CD14-positive monocyte (primary cell): ENCODE data around the gene NKAPL. TPM values are rescaled to one million over a fixed set of nuclear protein-coding genes. Genes with fewer than 3 reads are reported as not detected.

ENCODE experiments used
- DNase-seq, 3 donors: peaks; one replicate each; pipeline ENCODE4 v3.0.0-alpha.2; 2011 to 2022
- H2AFZ ChIP-seq: 2 replicates; pipeline ENCODE4 v1.6.0; 2012; ENCODE audit warnings: mild to moderate bottlenecking, low read depth, low read length, inconsistent platforms; ENCODE audit not compliant: insufficient read depth, poor library complexity, severe bottlenecking
- H3K27ac ChIP-seq, 2 donors: 1 replicate in 1 of 2; 2 replicates in 1 of 2; pipeline ENCODE4 v1.5.1; 2012 to 2013; ENCODE audit warnings: low read length in 2 of 2, control low read depth in 1 of 2, inconsistent platforms in 1 of 2, low read depth in 1 of 2, mild to moderate bottlenecking in 1 of 2
- H3K27me3 ChIP-seq, 2 donors: one replicate each; pipeline versions ENCODE4 v1.6.0 to v1.6.1; 2011 to 2013; ENCODE audit warnings: low read length in 2 of 2; ENCODE audit not compliant: control insufficient read depth in 2 of 2, insufficient read depth in 2 of 2
- H3K36me3 ChIP-seq, 2 donors: replicated peaks in 1 of 2; 1 replicate in 1 of 2; 2 replicates in 1 of 2; pipeline versions ENCODE4 v1.5.1 to v1.6.1; 2012 to 2013; ENCODE audit warnings: low read length in 2 of 2, control low read depth in 1 of 2, inconsistent platforms in 1 of 2, mild to moderate bottlenecking in 1 of 2; ENCODE audit not compliant: insufficient read depth in 2 of 2, control insufficient read depth in 1 of 2
- H3K4me1 ChIP-seq, 2 donors: 1 replicate in 1 of 2; 2 replicates in 1 of 2; pipeline versions ENCODE4 v1.5.1 to v1.6.1; 2012 to 2013; ENCODE audit warnings: low read length in 2 of 2, control low read depth in 1 of 2, inconsistent platforms in 1 of 2, mild to moderate bottlenecking in 1 of 2, moderate library complexity in 1 of 2; ENCODE audit not compliant: insufficient read depth in 2 of 2, control insufficient read depth in 1 of 2
- H3K4me2 ChIP-seq: replicated peaks from 2 replicates; pipeline ENCODE3; 2012; ENCODE audit warnings: low read length, moderate library complexity, mild to moderate bottlenecking; ENCODE audit not compliant: poor library complexity, severe bottlenecking; ENCODE audit errors: extremely low read depth
- H3K4me3 ChIP-seq, 3 experiments: fragments of 200-600 bp in 1 of 3; sonication (generic) in 1 of 3; replicated peaks in 1 of 3; 1 replicate in 2 of 3; 2 replicates in 1 of 3; pipeline ENCODE4 v1.5.1; 2011 to 2013; ENCODE audit warnings: low read length in 3 of 3, mild to moderate bottlenecking in 3 of 3, control low read depth in 2 of 3, low read depth in 2 of 3, inconsistent platforms in 1 of 3, moderate library complexity in 1 of 3
- H3K79me2 ChIP-seq: 2 replicates; pipeline ENCODE4 v1.6.0; 2012; ENCODE audit warnings: mild to moderate bottlenecking, control low read depth, inconsistent platforms, low read length, moderate library complexity; ENCODE audit not compliant: insufficient read depth
- H3K9ac ChIP-seq: 2 replicates; pipeline ENCODE4 v1.6.0; 2017; ENCODE audit warnings: low read length, mild to moderate bottlenecking; ENCODE audit not compliant: insufficient read depth, poor library complexity, severe bottlenecking
- H3K9me3 ChIP-seq, 2 donors: replicated peaks in 1 of 2; 1 replicate in 1 of 2; 2 replicates in 1 of 2; pipeline versions ENCODE4 v1.5.1 to v1.6.1; 2012 to 2013; ENCODE audit warnings: low read length in 2 of 2, control low read depth in 1 of 2; ENCODE audit not compliant: control insufficient read depth in 1 of 2, insufficient read depth in 1 of 2
- H4K20me1 ChIP-seq: 2 replicates; pipeline ENCODE4 v1.6.0; 2012; ENCODE audit warnings: mild to moderate bottlenecking, low read length, control low read depth, moderate library complexity; ENCODE audit not compliant: insufficient read depth
- H3K27ac Mint-ChIP-seq, 7 donors: one replicate each; pipeline ENCODE4 v1.8.0; 2020; ENCODE audit warnings: mild to moderate bottlenecking in 7 of 7, mixed read lengths in 7 of 7, moderate library complexity in 6 of 7, inconsistent platforms in 2 of 7
- H3K27me3 Mint-ChIP-seq, 3 donors: one replicate each; pipeline ENCODE4 v1.8.0; 2021 to 2022; ENCODE audit warnings: low read depth in 3 of 3, mild to moderate bottlenecking in 3 of 3, mixed read lengths in 3 of 3, moderate library complexity in 3 of 3, inconsistent platforms in 1 of 3
- H3K36me3 Mint-ChIP-seq, 2 donors: one replicate each; pipeline ENCODE4 v1.8.0; 2020; ENCODE audit warnings: mixed read lengths in 2 of 2, inconsistent platforms in 1 of 2, mild to moderate bottlenecking in 1 of 2
- H3K4me1 Mint-ChIP-seq: one replicate; pipeline ENCODE4 v1.8.0; 2020; ENCODE audit warnings: mild to moderate bottlenecking, mixed read lengths
- H3K4me3 Mint-ChIP-seq, 2 donors: one replicate each; pipeline ENCODE4 v1.8.0; 2020; ENCODE audit warnings: mild to moderate bottlenecking in 2 of 2, mixed read lengths in 2 of 2, moderate library complexity in 1 of 2
- H3K9me3 Mint-ChIP-seq, 7 donors: one replicate each; pipeline ENCODE4 v1.8.0; 2020 to 2022; ENCODE audit warnings: mixed read lengths in 7 of 7, mild to moderate bottlenecking in 6 of 7, moderate library complexity in 6 of 7, inconsistent platforms in 2 of 7
- CTCF ChIP-seq: fragments of 200-600 bp; IDR thresholded peaks from one replicate; pipeline ENCODE4 v1.8.0; 2022; ENCODE audit warnings: antibody characterized with exemption, mild to moderate bottlenecking
- intact Hi-C, 2 donors: fragments of 100-400 bp; cut with micrococcal nuclease; formaldehyde crosslinking; loops; one replicate each; pipeline versions ENCODE4 v1.15.0 to v1.15.1; 2023
- polyA plus RNA-seq, 3 donors: library from polyadenylated mRNA; depleted of rRNA in 1 of 3; unstranded in 2 of 3; stranded (reverse) in 1 of 3; fragments of 300-500 nt in 2 of 3; fragments of >200 nt in 1 of 3; fragmentation: Illumina TruSeq in 2 of 3; gene quantifications; 1 replicate in 2 of 3; 2 replicates in 1 of 3; pipeline ENCODE4 v1.2.3, GENCODE V29; 2012 to 2021

Gene NKAPL
- polyA plus RNA-seq, 3 donors = 0.12 to 1.1 (median 0.94) TPM

GRCh38 chr6:28269492-28269891 lies 10.4 kb downstream of the NKAPL start:
- peaks cover 0 to 1% (median 0%) of the 10 kb centered on the region in 3 donors for H3K27me3 Mint-ChIP-seq
- peaks cover 14 to 17% of the 10 kb centered on the region in 2 donors for H3K4me1 ChIP-seq
- intact Hi-C loops = loop anchor here in 1 of 2 donors (10.0 kb wide), 1 partner anchor 65 kb away; the partner anchor contains the start of gene ZSCAN31
- H3K4me3 Mint-ChIP-seq = no peak overlapping the region
- no peaks in the 10 kb centered on the region for H3K27me3 ChIP-seq
- H3K27ac ChIP-seq = no peak overlapping the region
- H3K79me2 ChIP-seq = peaks cover 23% of the 10 kb centered on the region
- H2AFZ ChIP-seq = no peak overlapping the region
- peaks cover 8% of the 10 kb centered on the region for H3K4me1 Mint-ChIP-seq
- no peaks in the 10 kb centered on the region for H4K20me1 ChIP-seq
- TF ChIP-seq CTCF = no peak
- no peak overlapping the region for H3K27ac Mint-ChIP-seq
- no peak overlapping the region for H3K9ac ChIP-seq
- H3K9me3 ChIP-seq = no peaks in the 10 kb centered on the region
- peaks cover 24 to 26% of the 10 kb centered on the region in 2 donors for H3K36me3 Mint-ChIP-seq
- H3K4me3 ChIP-seq = no peak overlapping the region
- DNase-seq = peak; percentile 4 to 26 (median 16)
- H3K9me3 Mint-ChIP-seq = no peaks in the 10 kb centered on the region
- peaks cover 16 to 30% of the 10 kb centered on the region in 2 donors for H3K36me3 ChIP-seq
- no peak overlapping the region for H3K4me2 ChIP-seq

GRCh38 chr6:28274888-28275287 lies 15.8 kb downstream of the NKAPL start:
- Histone ChIP-seq H4K20me1 (no peaks in the 10 kb centered on the region), H3K4me1 (peaks cover 7 to 8% of the 10 kb centered on the region in 2 donors), H3K9ac (no peak overlapping the region), H3K4me3 (no peak overlapping the region), H2AFZ (no peak overlapping the region), H3K27ac (no peak overlapping the region), H3K4me2 (no peak overlapping the region), H3K36me3 (peaks cover 36 to 61% of the 10 kb centered on the region in 2 donors), H3K9me3 (no peaks in the 10 kb centered on the region), H3K27me3 (no peaks in the 10 kb centered on the region), H3K79me2 (no peaks in the 10 kb centered on the region)
- H3K27me3 Mint-ChIP-seq = peaks cover 0 to 5% (median 2%) of the 10 kb centered on the region in 3 donors
- H3K36me3 Mint-ChIP-seq = peaks cover 55 to 56% of the 10 kb centered on the region in 2 donors
- no peaks in the 10 kb centered on the region for H3K9me3 Mint-ChIP-seq
- no peak overlapping the region for H3K4me3 Mint-ChIP-seq
- intact Hi-C loops = no loop called here
- peaks cover 14% of the 10 kb centered on the region for H3K4me1 Mint-ChIP-seq
- no peak for DNase-seq
- no peak for TF ChIP-seq CTCF
- no peak overlapping the region for H3K27ac Mint-ChIP-seq
